ENCODE data around the gene SPACA9. TPM values are rescaled to one million over a fixed set of nuclear protein-coding genes. Genes with fewer than 3 reads are reported as not detected.

The SPACA9 gene
- total and polyA plus RNA-seq, 12 donors = 3.9 to 16.6 (median 10.2) TPM

DNA sequence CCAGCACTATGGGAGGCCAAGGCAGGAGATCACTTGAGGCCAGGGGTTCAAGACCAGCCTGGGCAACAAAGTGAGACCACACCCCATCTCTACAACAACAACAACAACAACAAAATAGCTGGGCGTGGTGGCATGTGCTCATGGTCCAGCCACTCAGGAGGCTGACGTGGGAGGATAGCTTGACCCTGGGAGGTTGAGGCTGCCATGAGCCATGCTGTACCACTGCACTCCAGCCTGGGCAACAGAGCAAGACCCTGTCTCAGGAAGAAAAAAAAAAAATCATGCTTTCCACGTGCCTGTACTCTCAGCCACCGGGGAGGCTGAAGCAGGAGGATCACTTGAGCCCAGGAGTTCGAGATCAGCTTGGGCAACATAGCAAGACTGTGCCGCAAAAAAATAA, 36.2 kb downstream of the SPACA9 start:
- no peak overlapping the region for H3K27ac ChIP-seq
- 94 to 96% (median 95%) methylated on average over 6 of the region's 6 CpGs for WGBS, 4 donors
- H3K4me1 ChIP-seq (replicated peaks in 1 of 2) = peaks cover 6% of the 10 kb centered on the region in 2 donors
- TF ChIP-seq, protein P1, sequence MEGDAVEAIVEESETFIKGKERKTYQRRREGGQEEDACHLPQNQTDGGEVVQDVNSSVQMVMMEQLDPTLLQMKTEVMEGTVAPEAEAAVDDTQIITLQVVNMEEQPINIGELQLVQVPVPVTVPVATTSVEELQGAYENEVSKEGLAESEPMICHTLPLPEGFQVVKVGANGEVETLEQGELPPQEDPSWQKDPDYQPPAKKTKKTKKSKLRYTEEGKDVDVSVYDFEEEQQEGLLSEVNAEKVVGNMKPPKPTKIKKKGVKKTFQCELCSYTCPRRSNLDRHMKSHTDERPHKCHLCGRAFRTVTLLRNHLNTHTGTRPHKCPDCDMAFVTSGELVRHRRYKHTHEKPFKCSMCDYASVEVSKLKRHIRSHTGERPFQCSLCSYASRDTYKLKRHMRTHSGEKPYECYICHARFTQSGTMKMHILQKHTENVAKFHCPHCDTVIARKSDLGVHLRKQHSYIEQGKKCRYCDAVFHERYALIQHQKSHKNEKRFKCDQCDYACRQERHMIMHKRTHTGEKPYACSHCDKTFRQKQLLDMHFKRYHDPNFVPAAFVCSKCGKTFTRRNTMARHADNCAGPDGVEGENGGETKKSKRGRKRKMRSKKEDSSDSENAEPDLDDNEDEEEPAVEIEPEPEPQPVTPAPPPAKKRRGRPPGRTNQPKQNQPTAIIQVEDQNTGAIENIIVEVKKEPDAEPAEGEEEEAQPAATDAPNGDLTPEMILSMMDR (IDR thresholded peaks at IDR 0.05) = no peak
- no peak for TF ChIP-seq POLR2A (IDR thresholded peaks at IDR 0.05)
- H3K9me3 ChIP-seq (replicated peaks in 1 of 3) = no peaks in the 10 kb centered on the region
- intact Hi-C loops (cut with DNase I) = no loop called here
- no peak overlapping the region for H3K4me3 ChIP-seq
- H3K36me3 ChIP-seq (replicated peaks in 1 of 2) = peaks cover 0 to 63% of the 10 kb centered on the region in 2 donors
- DNase-seq = no peak
- no peaks in the 10 kb centered on the region for H3K27me3 ChIP-seq

DNA sequence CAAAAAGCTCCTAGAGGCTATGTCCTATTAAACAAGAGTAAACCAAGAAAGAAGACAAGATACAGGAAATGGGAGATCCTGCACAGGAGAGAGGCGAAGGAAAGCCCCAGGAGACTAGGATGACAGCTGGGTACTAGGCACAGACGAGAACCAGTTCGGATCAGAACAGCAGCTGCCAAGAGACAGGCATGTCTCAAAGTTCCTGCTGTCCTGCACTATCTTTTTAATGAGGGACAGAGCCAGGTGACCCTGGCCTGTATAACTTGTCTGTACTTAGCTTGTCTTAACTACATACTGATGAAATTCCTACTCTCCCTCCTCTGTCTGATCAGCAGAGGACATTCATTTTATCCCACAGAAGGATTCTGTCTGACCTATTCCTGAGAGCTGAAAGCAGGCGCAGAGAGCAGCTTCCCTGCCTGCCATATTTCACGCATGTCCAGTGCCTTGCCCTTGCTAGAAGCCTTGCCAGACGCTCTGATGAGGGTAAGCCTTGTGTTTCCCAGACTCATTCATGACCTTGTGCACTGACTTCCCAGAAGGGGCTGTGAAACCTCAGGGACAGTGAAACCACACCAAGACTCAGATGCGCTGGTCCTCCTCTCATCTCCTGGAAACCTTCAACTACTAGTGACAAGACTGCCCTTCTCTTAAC, 41.0 kb downstream of the SPACA9 start:
- Histone ChIP-seq H3K27me3 (no peaks in the 10 kb centered on the region), H3K27ac (peak overlapping the region in 2 of 5 donors; percentile 31 to 40), H3K9me3 (replicated peaks in 1 of 3) (no peaks in the 10 kb centered on the region), H3K4me1 (replicated peaks in 1 of 2) (peaks cover 7 to 9% of the 10 kb centered on the region in 2 donors), H3K36me3 (replicated peaks in 1 of 2) (peaks cover 0 to 74% of the 10 kb centered on the region in 2 donors), H3K4me3 (no peak overlapping the region)
- TF ChIP-seq, protein P1 (IDR thresholded peaks at IDR 0.05) = no peak
- no peak for TF ChIP-seq POLR2A (IDR thresholded peaks at IDR 0.05)
- WGBS, 4 donors = 57 to 70% (median 61%) methylated on average over 5 to 7 of the region's 7 CpGs
- intact Hi-C loops (cut with DNase I) = no loop called here
- peak in 4 of 7 donors; percentile 37 to 70 (median 64) for DNase-seq

DNA sequence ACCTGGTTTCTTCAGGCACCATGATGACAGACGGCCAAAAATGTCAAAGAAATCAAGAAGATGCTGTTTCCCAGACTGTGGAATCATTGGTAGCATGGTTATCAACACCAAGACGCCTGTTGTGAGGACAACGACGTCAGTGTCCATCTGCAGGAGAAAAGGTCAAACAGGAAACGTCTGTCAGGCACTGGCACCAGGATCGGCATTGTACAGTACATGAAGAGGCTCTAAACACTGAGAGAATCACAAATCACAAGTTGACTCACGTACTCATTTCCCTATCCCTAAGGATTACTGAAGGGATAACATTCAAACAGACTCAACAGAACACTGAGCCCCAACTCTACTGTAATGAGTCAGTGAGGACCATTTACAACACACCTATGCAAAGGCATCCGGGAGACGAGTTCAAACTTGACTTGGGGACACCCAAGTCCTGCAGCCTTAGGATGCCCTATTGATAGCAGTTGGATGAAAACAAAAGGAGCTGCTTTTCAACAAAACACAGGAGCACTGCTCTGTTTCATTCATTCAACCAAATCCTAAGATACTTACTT, 44.7 kb downstream of the SPACA9 start:
- TF ChIP-seq POLR2A (IDR thresholded peaks at IDR 0.05) = no peak
- TF ChIP-seq, protein P1 (IDR thresholded peaks at IDR 0.05) = no peak
- Histone ChIP-seq H3K27ac (no peak overlapping the region), H3K27me3 (no peaks in the 10 kb centered on the region), H3K36me3 (replicated peaks in 1 of 2) (peaks cover 0 to 89% of the 10 kb centered on the region in 2 donors), H3K9me3 (replicated peaks in 1 of 3) (no peaks in the 10 kb centered on the region), H3K4me1 (replicated peaks in 1 of 2) (peaks cover 7 to 9% of the 10 kb centered on the region in 2 donors), H3K4me3 (no peak overlapping the region)
- no peak for DNase-seq
- WGBS, 4 donors = 80 to 88% (median 86%) methylated on average over 9 of the region's 9 CpGs
- intact Hi-C loops (cut with DNase I) = no loop called here

DNA sequence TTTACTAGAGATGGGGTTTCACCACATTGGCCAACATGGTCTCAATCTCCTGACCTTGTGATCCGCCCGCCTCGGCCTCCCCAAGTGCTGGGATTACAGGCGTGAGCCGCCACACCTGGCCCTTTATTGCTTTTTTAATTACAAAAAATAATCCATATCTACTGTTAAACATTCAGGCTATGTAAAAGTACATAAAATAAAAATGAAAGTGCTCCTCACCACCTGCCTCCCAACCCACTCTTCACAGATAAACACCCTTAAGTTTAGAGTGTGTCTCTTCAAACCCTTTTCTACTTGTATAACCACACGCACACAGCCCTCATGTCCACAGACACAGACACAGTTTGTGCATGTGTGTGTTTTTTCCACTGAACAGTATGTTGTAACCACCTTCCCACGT, 49.0 kb downstream of the SPACA9 start:
- intact Hi-C loops (cut with DNase I) = no loop called here
- Histone ChIP-seq H3K4me3 (no peak overlapping the region), H3K4me1 (replicated peaks in 1 of 2) (no peaks in the 10 kb centered on the region), H3K27ac (no peak overlapping the region), H3K36me3 (replicated peaks in 1 of 2) (peaks cover 0 to 50% of the 10 kb centered on the region in 2 donors), H3K9me3 (replicated peaks in 1 of 3) (no peaks in the 10 kb centered on the region), H3K27me3 (no peaks in the 10 kb centered on the region)
- no peak for DNase-seq
- TF ChIP-seq, protein P1 (IDR thresholded peaks at IDR 0.05) = no peak
- no peak for TF ChIP-seq POLR2A (IDR thresholded peaks at IDR 0.05)
- 87 to 97% (median 92%) methylated on average over 7 of the region's 7 CpGs for WGBS, 4 donors

All from adrenal gland (tissue), 12 donors.